GM10248 (cell line): ENCODE measurements around the gene ADAP1.

Experiments used
- CTCF ChIA-PET: fragments of 300-600 bp; sonication (Branson Sonifier 250); formaldehyde crosslinking; extraction: SDS; loops from one replicate; lab custom pipeline; 2021; ENCODE audit warnings: antibody characterized with exemption; lab: Yijun Ruan, JAX
- POLR2A ChIA-PET: fragments of 350-650 bp; sonication (Branson Sonifier 250); formaldehyde crosslinking; extraction: SDS; loops from one replicate; lab custom pipeline; 2020; ENCODE audit warnings: antibody characterized with exemption; lab: Yijun Ruan, JAX
- DNase-seq: peaks from one replicate; pipeline ENCODE4 v3.0.0; 2012; ENCODE audit errors: extremely low spot score
- TF ChIP-seq, protein P1 (sequence below): IDR thresholded peaks from 2 replicates; pipeline ENCODE4 v1.5.1; 2012; ENCODE audit warnings: mild to moderate bottlenecking, low read depth; ENCODE audit errors: extremely low read depth, missing control alignments, control extremely low read depth

ADAP1 gene

DNA sequence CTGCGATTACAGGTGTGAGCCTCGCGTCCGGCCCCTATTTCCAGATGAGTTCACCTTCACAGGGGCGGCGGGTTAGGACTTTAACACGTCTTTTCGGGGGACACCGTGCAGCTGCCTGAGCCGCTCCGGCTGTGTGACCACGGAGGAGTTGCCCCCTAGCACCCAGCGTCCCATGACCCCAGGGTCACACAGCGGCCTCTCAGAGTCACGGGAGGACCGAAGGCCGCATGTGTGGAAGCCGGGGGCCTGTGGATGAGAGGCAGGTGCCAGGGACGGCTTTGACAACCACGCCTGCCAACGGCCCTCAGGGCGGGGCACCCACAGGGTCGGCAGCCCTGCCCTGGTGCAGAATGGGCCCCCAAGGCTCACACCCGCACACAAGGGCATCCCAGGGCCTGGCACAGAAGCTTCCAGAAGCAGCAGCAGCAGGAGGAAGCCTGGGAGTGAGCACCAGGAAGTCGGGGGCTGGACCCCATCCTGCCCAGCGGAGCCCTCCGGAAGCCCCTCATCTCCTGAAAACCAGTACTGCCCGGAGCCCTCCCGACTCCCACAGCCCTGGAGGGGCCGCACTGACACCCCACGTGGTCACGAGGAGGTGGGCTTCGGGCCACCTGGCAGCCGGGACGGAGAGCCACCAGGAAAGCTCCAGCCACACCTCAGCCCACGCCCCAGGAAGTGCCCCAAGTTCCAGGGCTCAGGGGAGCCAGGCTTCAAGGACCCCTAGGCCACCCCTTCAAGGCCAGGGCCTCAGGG is 32.7 kb downstream of the ADAP1 start:
- ChIA-PET CTCF (interaction anchor here (1.4 to 2.2 kb wide), 2 partner anchors 12 to 144 kb away, joined by 4 to 7 read pairs; no protein-coding TSS in a partner anchor), POLR2A (no interaction called here)
- TF ChIP-seq, protein P1, sequence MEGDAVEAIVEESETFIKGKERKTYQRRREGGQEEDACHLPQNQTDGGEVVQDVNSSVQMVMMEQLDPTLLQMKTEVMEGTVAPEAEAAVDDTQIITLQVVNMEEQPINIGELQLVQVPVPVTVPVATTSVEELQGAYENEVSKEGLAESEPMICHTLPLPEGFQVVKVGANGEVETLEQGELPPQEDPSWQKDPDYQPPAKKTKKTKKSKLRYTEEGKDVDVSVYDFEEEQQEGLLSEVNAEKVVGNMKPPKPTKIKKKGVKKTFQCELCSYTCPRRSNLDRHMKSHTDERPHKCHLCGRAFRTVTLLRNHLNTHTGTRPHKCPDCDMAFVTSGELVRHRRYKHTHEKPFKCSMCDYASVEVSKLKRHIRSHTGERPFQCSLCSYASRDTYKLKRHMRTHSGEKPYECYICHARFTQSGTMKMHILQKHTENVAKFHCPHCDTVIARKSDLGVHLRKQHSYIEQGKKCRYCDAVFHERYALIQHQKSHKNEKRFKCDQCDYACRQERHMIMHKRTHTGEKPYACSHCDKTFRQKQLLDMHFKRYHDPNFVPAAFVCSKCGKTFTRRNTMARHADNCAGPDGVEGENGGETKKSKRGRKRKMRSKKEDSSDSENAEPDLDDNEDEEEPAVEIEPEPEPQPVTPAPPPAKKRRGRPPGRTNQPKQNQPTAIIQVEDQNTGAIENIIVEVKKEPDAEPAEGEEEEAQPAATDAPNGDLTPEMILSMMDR, result no peak
- DNase-seq, result no peak

DNA sequence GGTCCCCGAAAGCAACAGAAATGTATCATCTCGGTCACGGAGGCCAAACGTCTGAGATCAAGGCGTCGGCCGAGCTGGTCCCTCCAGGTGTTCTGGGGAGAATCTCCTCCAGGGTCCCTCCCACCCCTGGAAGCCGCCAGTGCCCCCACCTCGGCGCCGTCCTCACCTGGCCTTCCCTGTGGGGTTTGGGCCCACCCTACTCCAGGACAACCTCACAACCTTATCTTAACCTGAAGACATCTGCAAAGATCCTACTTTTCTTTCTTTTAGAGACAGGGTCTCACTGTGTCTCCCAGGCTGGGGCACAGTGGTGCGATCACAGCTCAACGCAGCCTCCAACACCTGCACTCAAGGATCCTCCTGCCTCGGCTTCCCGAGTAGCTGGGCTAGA is 33.4 kb downstream of the ADAP1 start:
- CTCF ChIA-PET, result interaction anchor here (1.4 kb wide), 1 partner anchor 12 kb away, joined by 4 read pairs; no protein-coding TSS in a partner anchor
- TF ChIP-seq, protein P1, result no peak
- POLR2A ChIA-PET, result no interaction called here
- no peak for DNase-seq

DNA sequence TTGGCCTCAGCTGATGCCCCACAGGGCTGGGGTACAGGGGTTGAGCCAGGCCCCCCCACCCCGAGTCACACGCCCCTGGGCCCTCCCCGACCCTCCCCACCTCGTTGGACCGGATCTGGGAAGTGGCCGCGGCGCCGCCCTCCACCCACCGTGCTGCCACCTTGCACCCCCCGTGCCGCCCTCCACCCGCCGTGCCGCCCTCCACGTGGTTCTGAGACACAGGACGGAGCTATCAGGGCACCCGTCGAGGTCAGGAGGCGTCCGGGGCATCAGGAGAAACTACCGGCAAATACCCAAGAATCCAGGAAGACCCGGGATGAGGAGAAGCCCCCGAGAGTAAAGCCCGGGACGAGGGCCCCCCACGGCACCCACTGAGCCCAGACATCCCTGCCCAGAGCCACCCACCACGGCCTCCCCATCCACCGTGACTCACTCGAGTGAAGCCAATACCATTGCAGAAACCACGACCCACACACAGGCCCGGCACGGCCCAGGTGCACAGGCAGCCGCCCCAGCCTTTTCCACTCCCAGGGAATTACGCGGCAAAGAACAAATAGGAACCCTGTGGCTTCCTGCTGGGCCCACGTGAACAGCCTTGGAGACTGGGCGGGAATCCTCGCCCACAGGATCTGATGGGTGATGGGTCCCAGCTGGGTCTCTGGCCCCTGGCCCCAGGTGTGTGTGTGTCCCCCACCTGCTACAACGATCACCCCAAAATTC is 34.0 kb downstream of the ADAP1 start:
- CTCF ChIA-PET, result interaction anchor here (1.4 kb wide), 1 partner anchor 11 kb away, joined by 4 read pairs; no protein-coding TSS in a partner anchor
- DNase-seq, result no peak
- POLR2A ChIA-PET, result no interaction called here
- TF ChIP-seq, protein P1, result no peak

DNA sequence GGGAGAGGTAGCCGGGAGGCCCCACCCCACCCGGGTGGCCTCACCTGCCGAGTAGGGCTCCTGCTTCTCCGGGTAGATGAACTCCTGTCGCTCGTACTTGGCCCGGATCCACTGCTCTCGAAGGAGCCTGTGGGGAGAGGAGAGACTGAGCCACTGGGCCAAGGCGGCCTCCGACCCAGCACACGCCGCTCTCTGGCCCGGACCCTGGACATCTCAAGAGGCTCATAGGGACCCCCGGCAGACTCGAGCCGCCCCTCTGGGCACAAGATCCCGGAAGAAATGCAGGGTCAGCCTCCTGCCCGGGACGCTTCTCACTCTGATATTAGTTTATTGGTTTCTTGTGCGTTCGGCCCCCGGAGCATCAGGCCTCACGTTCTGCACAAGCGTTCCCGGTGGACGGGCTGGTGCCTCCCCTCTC is 34.5 kb downstream of the ADAP1 start:
- ChIA-PET CTCF (interaction anchor here (1.4 kb wide), 1 partner anchor 11 kb away, joined by 4 read pairs; no protein-coding TSS in a partner anchor), POLR2A (no interaction called here)
- TF ChIP-seq, protein P1, result no peak
- DNase-seq, result no peak

- CTCF ChIA-PET, result interaction anchor here (1.5 kb wide), 1 partner anchor 9 kb away, joined by 7 read pairs; no protein-coding TSS in a partner anchor
- no peak for DNase-seq
- TF ChIP-seq, protein P1, result no peak
- POLR2A ChIA-PET, result no interaction called here
Observed at GRCh38 chr7:919114-919442, 35.4 kb downstream of the ADAP1 start.

GRCh38 chr7:918441-919113 is 35.9 kb downstream of the ADAP1 start:
- TF ChIP-seq, protein P1, result no peak
- ChIA-PET CTCF (interaction anchor here (1.1 to 1.5 kb wide), 3 partner anchors 9 to 74 kb away, joined by 3 to 7 read pairs (median 6); no protein-coding TSS in a partner anchor), POLR2A (no interaction called here)
- no peak for DNase-seq
